ENCODE measurements around the gene TAC1. TPM values are rescaled to one million over a fixed set of nuclear protein-coding genes. Genes with fewer than 3 reads are reported as not detected.

TAC1 gene
- total and polyA plus RNA-seq, 4 donors: not detected

- H3K4me3 ChIP-seq (ENCODE audit: low read depth in 1 of 3, low read length in 3 of 3): no peak overlapping the region
- H3K27ac ChIP-seq (ENCODE audit: low read depth in 1 of 2, low read length in 2 of 2): no peak overlapping the region
- no peaks in the 10 kb centered on the region for H3K9me3 ChIP-seq (ENCODE audit: control insufficient read depth in 4 of 4, low read length in 3 of 4)
- H3K4me1 ChIP-seq (ENCODE audit: control insufficient read depth in 4 of 4, insufficient read depth in 4 of 4, low read length in 3 of 4): peaks cover 0 to 20% (median 6%) of the 10 kb centered on the region in 4 donors
- no peaks in the 10 kb centered on the region for H3K36me3 ChIP-seq (ENCODE audit: control insufficient read depth in 4 of 4, insufficient read depth in 3 of 4, low read depth in 1 of 4, low read length in 3 of 4)
- H3K9ac ChIP-seq (ENCODE audit: low read depth in 1 of 2, low read length in 2 of 2): no peak overlapping the region
- DNase-seq (ENCODE audit: low spot score): no peak
- WGBS: 4% methylated on average over 42 of the region's 42 CpGs
- peaks cover 0 to 15% (median 4%) of the 10 kb centered on the region in 4 donors for H3K27me3 ChIP-seq (ENCODE audit: control insufficient read depth in 4 of 4, insufficient read depth in 4 of 4, low read length in 3 of 4)
- TF ChIP-seq YY1 (IDR thresholded peaks at IDR 0.05) (no peak), ZBTB33 (IDR thresholded peaks at IDR 0.05) (no peak), FOXA2 (IDR thresholded peaks at IDR 0.05) (no peak), GABPA (IDR thresholded peaks at IDR 0.05 in 1 of 2, conservative IDR thresholded peaks at IDR 0.05 in 1 of 2) (no peak), EGR1 (IDR thresholded peaks at IDR 0.05; ENCODE audit: low read depth in 2 of 2) (no peak), REST (IDR thresholded peaks at IDR 0.05) (no peak), RXRA (IDR thresholded peaks at IDR 0.05) (no peak), CTCF (IDR thresholded peaks at IDR 0.05; ENCODE audit: low read depth, low read length, missing input control) (no peak), TAF1 (conservative IDR thresholded peaks at IDR 0.05) (no peak), JUND (IDR thresholded peaks at IDR 0.05) (no peak), MAX (IDR thresholded peaks at IDR 0.05) (no peak), ATF3 (IDR thresholded peaks at IDR 0.05) (no peak), RAD21 (IDR thresholded peaks at IDR 0.05) (no peak), HNF4A (conservative IDR thresholded peaks at IDR 0.05) (no peak), HNF4G (IDR thresholded peaks at IDR 0.05) (no peak), SP1 (IDR thresholded peaks at IDR 0.05) (no peak), NR2F2 (IDR thresholded peaks at IDR 0.05) (no peak), FOXA1 (IDR thresholded peaks at IDR 0.05) (no peak)
These were observed 834 bp downstream of the TAC1 start for GRCh38 chr7:97732565-97733275.

Measured in liver (tissue), 9 donors.